Gastrocnemius medialis (tissue), 4 donors: Measurements from ENCODE around the gene NKD1. TPM values are rescaled to one million over a fixed set of nuclear protein-coding genes. Genes with fewer than 3 reads are reported as not detected.
A peak's percentile ranks its signal among the peaks of the same experiment; 100 is the strongest.

Source experiments
- ATAC-seq, 2 donors: fragments of 150-250 bp; one replicate each; pipeline ENCODE4 v1.9.1; 2016
- DNase-seq, 2 donors: peaks; one replicate each; pipeline ENCODE4 v3.0.0-alpha.2; 2019
- H3K27ac ChIP-seq, 4 donors: fragments of 200-600 bp; sonication (generic); 1 replicate in 1 of 4; 2 replicates in 3 of 4; pipeline ENCODE4 v1.5.1; 2016 to 2018; ENCODE audit warnings: mild to moderate bottlenecking in 2 of 4, moderate library complexity in 1 of 4
- H3K27me3 ChIP-seq, 3 donors: fragments of 200-600 bp; sonication (generic) in 2 of 3; 1 replicate in 1 of 3; 2 replicates in 2 of 3; pipeline versions ENCODE4 v1.5.1 to v1.6.0; 2016 to 2019; ENCODE audit warnings: mild to moderate bottlenecking in 1 of 3, moderate library complexity in 1 of 3
- H3K36me3 ChIP-seq, 2 donors: fragments of 200-600 bp; sonication (generic) in 1 of 2; one replicate each; pipeline ENCODE4 v1.5.1; 2017 to 2018
- H3K4me1 ChIP-seq, 2 donors: fragments of 200-600 bp; sonication (generic) in 1 of 2; one replicate each; pipeline ENCODE4 v1.5.1; 2016 to 2017; ENCODE audit warnings: mild to moderate bottlenecking in 2 of 2
- H3K4me3 ChIP-seq, 4 donors: fragments of 200-600 bp; sonication (generic) in 3 of 4; 1 replicate in 1 of 4; 2 replicates in 3 of 4; pipeline ENCODE4 v1.5.1; 2016 to 2019; ENCODE audit warnings: mild to moderate bottlenecking in 2 of 4
- H3K9me3 ChIP-seq, 3 donors: fragments of 200-600 bp; sonication (generic) in 2 of 3; 1 replicate in 1 of 3; 2 replicates in 2 of 3; pipeline ENCODE4 v1.5.1; 2016 to 2019
- POLR2A ChIP-seq, 2 donors: fragments of 450-650 bp; IDR thresholded peaks; one replicate each; pipeline ENCODE4 v1.6.1; 2017; ENCODE audit warnings: antibody characterized with exemption in 2 of 2, mild to moderate bottlenecking in 2 of 2, moderate library complexity in 2 of 2
- in situ Hi-C, 4 donors: fragments of 200-750 bp; cut with MboI; loops; one replicate each; pipeline versions ENCODE4 v1.15.0 to v1.8.0; 2017; ENCODE audit warnings: low sequenced_read_pairs in 4 of 4
- intact Hi-C: fragments of 100-400 bp; cut with DNase I; formaldehyde crosslinking; loops from one replicate; pipeline ENCODE4 v1.15.1; 2023; ENCODE audit warnings: low total_unique reads
- total RNA-seq, 4 donors: library from RNA; depleted of rRNA; stranded (reverse); fragments of >200 nt; gene quantifications; one replicate each; pipeline versions ENCODE4 v1.1.0 to v1.2.3, GENCODE V29; 2016
- TF ChIP-seq, protein P1 (sequence below), 5 experiments: fragments of 450-650 bp in 3 of 5; fragments of 200-600 bp in 2 of 5; sonication (generic) in 2 of 5; IDR thresholded peaks in 4 of 5; conservative IDR thresholded peaks in 1 of 5; 1 replicate in 4 of 5; 2 replicates in 1 of 5; pipeline ENCODE4 v1.5.1; 2016 to 2019; ENCODE audit warnings: antibody characterized with exemption in 5 of 5, mild to moderate bottlenecking in 3 of 5, moderate library complexity in 3 of 5

Gene NKD1
- total RNA-seq, 4 donors from 2014 or later: 0.10 to 0.75 (median 0.19) TPM

DNA sequence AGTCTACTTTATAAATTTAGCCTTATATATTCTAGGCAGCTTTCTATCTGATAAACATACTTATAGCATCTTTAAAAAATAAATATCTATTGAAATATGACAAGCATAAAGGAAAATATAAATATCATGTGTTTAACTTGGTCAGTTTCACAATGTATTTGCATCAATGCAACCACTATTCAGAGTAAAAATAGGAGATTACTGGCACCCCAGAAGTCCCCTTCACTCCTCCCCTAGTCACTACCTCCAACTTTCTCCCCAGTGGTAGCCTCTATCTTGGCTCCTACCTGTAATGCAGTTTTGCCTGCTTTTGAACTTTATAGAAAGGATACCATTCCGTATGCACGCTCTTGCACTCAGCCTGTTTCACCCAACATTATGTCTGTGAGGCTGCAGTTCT, 142.0 kb downstream of the NKD1 start:
- H3K4me1 ChIP-seq: no peaks in the 10 kb centered on the region
- ATAC-seq (no peak), DNase-seq (no peak)
- H3K9me3 ChIP-seq: no peaks in the 10 kb centered on the region
- intact Hi-C loops: no loop called here
- no peaks in the 10 kb centered on the region for H3K36me3 ChIP-seq
- TF ChIP-seq, protein P1, sequence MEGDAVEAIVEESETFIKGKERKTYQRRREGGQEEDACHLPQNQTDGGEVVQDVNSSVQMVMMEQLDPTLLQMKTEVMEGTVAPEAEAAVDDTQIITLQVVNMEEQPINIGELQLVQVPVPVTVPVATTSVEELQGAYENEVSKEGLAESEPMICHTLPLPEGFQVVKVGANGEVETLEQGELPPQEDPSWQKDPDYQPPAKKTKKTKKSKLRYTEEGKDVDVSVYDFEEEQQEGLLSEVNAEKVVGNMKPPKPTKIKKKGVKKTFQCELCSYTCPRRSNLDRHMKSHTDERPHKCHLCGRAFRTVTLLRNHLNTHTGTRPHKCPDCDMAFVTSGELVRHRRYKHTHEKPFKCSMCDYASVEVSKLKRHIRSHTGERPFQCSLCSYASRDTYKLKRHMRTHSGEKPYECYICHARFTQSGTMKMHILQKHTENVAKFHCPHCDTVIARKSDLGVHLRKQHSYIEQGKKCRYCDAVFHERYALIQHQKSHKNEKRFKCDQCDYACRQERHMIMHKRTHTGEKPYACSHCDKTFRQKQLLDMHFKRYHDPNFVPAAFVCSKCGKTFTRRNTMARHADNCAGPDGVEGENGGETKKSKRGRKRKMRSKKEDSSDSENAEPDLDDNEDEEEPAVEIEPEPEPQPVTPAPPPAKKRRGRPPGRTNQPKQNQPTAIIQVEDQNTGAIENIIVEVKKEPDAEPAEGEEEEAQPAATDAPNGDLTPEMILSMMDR (IDR thresholded peaks at IDR 0.05 in 4 of 5, conservative IDR thresholded peaks at IDR 0.05 in 1 of 5): no peak
- TF ChIP-seq POLR2A (IDR thresholded peaks at IDR 0.05): no peak
- no peak overlapping the region for H3K4me3 ChIP-seq
- in situ Hi-C loops: no loop called here
- no peaks in the 10 kb centered on the region for H3K27me3 ChIP-seq
- H3K27ac ChIP-seq: no peak overlapping the region

DNA sequence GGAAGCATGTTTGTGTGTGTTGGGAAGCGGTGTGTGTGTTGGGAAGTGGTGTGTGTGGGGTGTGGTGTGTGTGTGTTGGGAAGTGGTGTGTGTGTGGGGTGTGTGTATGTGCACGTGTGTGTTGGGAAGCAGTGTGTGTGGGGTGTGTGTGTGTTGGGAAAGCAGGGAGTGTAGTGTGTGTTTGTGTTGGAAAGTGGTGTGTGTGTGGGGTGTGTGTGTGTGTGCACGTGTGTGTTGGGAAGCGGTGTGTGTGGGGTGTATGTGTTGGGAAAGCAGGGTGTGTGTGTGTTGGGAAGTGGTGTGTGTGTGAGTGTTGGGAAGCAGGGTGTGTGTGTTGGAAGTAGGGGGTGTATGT, 144.4 kb downstream of the NKD1 start:
- TF ChIP-seq, protein P1 (IDR thresholded peaks at IDR 0.05 in 4 of 5, conservative IDR thresholded peaks at IDR 0.05 in 1 of 5): no peak
- no peak for TF ChIP-seq POLR2A (IDR thresholded peaks at IDR 0.05)
- Histone ChIP-seq H3K9me3 (no peaks in the 10 kb centered on the region), H3K4me3 (no peak overlapping the region), H3K36me3 (no peaks in the 10 kb centered on the region), H3K4me1 (peaks cover 11 to 17% of the 10 kb centered on the region in 2 donors), H3K27me3 (no peaks in the 10 kb centered on the region), H3K27ac (no peak overlapping the region)
- in situ Hi-C loops: no loop called here
- DNase-seq: no peak
- intact Hi-C loops: no loop called here
- ATAC-seq: no peak

GRCh38 chr16:50692999-50693781, 145.0 kb downstream of the NKD1 start, which contains the start of gene NOD2:
Gene NOD2 (plus strand): TSS chr16:50693606. CDS start chr16:50699496, 5,890 bp downstream.
- TF ChIP-seq, protein P1 (IDR thresholded peaks at IDR 0.05 in 4 of 5, conservative IDR thresholded peaks at IDR 0.05 in 1 of 5): no peak
- TF ChIP-seq POLR2A (IDR thresholded peaks at IDR 0.05): peak in 1 of 2 donors; percentile 28
- DNase-seq (no peak), ATAC-seq (no peak)
- H3K4me1 ChIP-seq: peaks cover 16 to 22% of the 10 kb centered on the region in 2 donors
- intact Hi-C loops (no loop called here), in situ Hi-C loops (no loop called here)
- H3K9me3 ChIP-seq: no peaks in the 10 kb centered on the region
- H3K36me3 ChIP-seq: no peaks in the 10 kb centered on the region
- H3K4me3 ChIP-seq: peak within 1 kb of the TSS; percentile 40 to 61 (median 56)
- H3K27ac ChIP-seq: peak within 1 kb of the TSS in 2 of 4 donors; percentile 30 to 38
- no peaks in the 10 kb centered on the region for H3K27me3 ChIP-seq

DNA sequence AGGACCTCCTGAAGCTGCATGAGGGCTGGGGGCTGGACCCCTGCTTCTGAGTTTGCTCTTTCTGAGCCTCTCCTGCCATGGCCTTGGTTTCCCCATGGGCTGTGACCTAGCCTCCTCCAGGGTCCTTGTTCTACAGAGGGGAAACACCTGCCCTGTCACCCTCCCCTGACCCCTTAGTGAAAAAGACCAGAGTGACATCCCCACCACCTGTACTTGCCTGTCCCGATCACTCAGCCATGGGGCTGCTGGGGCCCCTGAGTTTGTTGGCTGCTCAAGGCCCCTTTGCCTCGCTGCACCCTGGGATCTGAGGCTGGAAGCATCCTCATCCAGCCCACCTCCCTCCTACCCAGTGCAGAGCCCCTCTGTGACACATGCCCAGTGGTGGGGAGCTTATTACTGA, 146.0 kb downstream of the NKD1 start:
- Histone ChIP-seq H3K36me3 (no peaks in the 10 kb centered on the region), H3K27me3 (no peaks in the 10 kb centered on the region), H3K27ac (no peak overlapping the region), H3K4me3 (peak overlapping the region in 1 of 4 donors; percentile 52), H3K9me3 (no peaks in the 10 kb centered on the region), H3K4me1 (peaks cover 22 to 32% of the 10 kb centered on the region in 2 donors)
- DNase-seq (no peak), ATAC-seq (no peak)
- intact Hi-C loops (no loop called here), in situ Hi-C loops (no loop called here)
- TF ChIP-seq, protein P1 (IDR thresholded peaks at IDR 0.05 in 4 of 5, conservative IDR thresholded peaks at IDR 0.05 in 1 of 5): no peak
- no peak for TF ChIP-seq POLR2A (IDR thresholded peaks at IDR 0.05)
